Gastrocnemius medialis (tissue), 4 donors: ENCODE data around the gene PLXNC1.

Experiments used
- CTCF ChIP-seq, 5 experiments: fragments of 450-650 bp in 3 of 5; fragments of 200-600 bp in 2 of 5; sonication (generic) in 2 of 5; IDR thresholded peaks in 4 of 5; conservative IDR thresholded peaks in 1 of 5; 1 replicate in 4 of 5; 2 replicates in 1 of 5; pipeline ENCODE4 v1.5.1; 2016 to 2019; ENCODE audit warnings: antibody characterized with exemption in 5 of 5, mild to moderate bottlenecking in 3 of 5, moderate library complexity in 3 of 5
- POLR2A ChIP-seq, 2 donors: fragments of 450-650 bp; IDR thresholded peaks; one replicate each; pipeline ENCODE4 v1.6.1; 2017; ENCODE audit warnings: antibody characterized with exemption in 2 of 2, mild to moderate bottlenecking in 2 of 2, moderate library complexity in 2 of 2

- TF ChIP-seq CTCF (IDR thresholded peaks at IDR 0.05 in 4 of 5, conservative IDR thresholded peaks at IDR 0.05 in 1 of 5) (no peak), POLR2A (IDR thresholded peaks at IDR 0.05) (no peak)
Measured at GRCh38 chr12:94165138-94165537, 16.8 kb downstream of the PLXNC1 start.
